ENCODE measurements around the gene GBP3. TPM values are rescaled to one million over a fixed set of nuclear protein-coding genes. Genes with fewer than 3 reads are reported as not detected.
"Not testable (repeated sequence)": the region's sequence is repeated elsewhere in the genome, so short reads cannot be mapped to it uniquely, and the experiment has no call there.

GBP3 gene
- total RNA-seq, 2 experiments from 2014 or later, result 4.5 to 5.7 TPM

DNA sequence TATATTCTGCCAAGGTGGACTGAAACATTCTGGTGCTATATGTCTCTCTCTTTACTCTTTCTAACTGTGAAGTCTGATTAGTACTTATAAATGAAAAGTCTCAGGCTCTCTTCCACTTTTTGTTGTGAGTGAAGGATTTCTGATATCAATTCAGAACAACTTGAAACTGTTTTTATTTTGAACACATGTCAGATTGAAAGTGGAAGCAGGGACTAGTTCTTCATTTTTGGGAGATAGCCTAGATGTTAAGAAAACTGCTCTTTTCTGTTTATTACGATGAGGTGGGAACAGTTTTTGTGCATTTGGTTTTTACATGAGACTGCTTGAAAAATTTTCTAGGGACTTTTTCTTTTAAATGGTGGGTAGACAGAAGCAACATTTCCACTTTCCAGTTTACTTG is 14.5 kb upstream of the GBP3 start:
- peaks cover 7% of the 10 kb centered on the region for H3K9me3 Mint-ChIP-seq
- peaks cover 16% of the 10 kb centered on the region for H3K36me3 Mint-ChIP-seq
- H3K4me1 Mint-ChIP-seq (ENCODE audit: low read depth), result peaks cover 57% of the 10 kb centered on the region
- intact Hi-C loops (cut with micrococcal nuclease), result no loop called here
- CTCF ChIA-PET, result no interaction called here
- H3K27ac Mint-ChIP-seq, result no peak overlapping the region
- H3K27me3 Mint-ChIP-seq, result peaks cover 13% of the 10 kb centered on the region
- POLR2A ChIA-PET, result no interaction called here
- H3K4me3 Mint-ChIP-seq, result no peak overlapping the region
- no peak for DNase-seq

DNA sequence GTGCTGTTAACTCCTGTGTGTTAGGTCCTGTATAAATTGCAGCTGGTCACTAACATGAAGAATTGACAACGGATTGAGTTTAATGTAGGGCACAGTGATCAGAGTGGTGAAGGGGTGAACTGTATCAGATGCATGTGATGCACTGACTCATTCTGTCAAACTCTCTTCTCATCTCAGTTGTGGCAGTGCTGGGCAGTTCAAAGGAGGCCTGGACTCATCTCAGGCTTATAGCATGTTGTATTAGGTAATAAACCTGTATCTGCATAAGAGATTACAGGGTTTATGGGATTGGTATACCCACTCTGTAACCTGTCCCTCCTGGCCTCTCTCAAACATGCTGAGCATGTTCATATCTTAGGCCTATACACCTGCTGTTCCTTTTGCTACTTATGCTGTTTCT is 12.4 kb upstream of the GBP3 start:
- intact Hi-C loops (cut with micrococcal nuclease), result no loop called here
- Mint-ChIP-seq H3K9me3 (peaks cover 15% of the 10 kb centered on the region), H3K27ac (no peak overlapping the region), H3K4me3 (no peak overlapping the region), H3K36me3 (peaks cover 14% of the 10 kb centered on the region), H3K27me3 (peaks cover 15% of the 10 kb centered on the region), H3K4me1 (ENCODE audit: low read depth) (peaks cover 52% of the 10 kb centered on the region)
- ChIA-PET POLR2A (interaction anchor here (1.1 kb wide), 1 partner anchor 11 kb away, joined by 4 read pairs; no protein-coding TSS in a partner anchor), CTCF (no interaction called here)
- DNase-seq, result no peak

DNA sequence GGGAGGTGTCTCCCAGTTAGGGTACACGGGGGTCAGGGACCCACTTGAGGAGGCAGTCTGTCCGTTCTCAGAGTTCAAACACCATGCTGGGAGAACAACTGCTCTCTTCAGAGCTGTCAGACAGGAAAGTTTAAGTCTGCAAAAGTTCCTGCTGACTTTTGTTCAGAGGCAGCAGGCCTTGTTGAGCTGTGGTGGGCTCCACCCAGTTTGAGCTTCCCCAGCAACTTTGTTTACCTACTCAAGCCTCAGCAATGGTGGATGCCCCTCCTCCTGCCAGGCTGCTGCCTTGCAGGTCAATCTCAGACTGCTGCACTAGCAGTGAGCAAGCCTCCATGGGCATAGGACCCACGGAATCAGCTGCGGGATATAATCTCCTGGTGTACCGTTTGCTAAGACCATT is 11.3 kb upstream of the GBP3 start:
- POLR2A ChIA-PET, result interaction anchor here (1.1 kb wide), 1 partner anchor 12 kb away, joined by 4 read pairs; no protein-coding TSS in a partner anchor
- H3K4me3 Mint-ChIP-seq; DNase-seq; intact Hi-C loops (cut with micrococcal nuclease); H3K27ac Mint-ChIP-seq; H3K27me3 Mint-ChIP-seq; CTCF ChIA-PET: not testable (repeated sequence)
- H3K9me3 Mint-ChIP-seq, result peaks cover 19% of the 10 kb centered on the region
- peaks cover 52% of the 10 kb centered on the region for H3K4me1 Mint-ChIP-seq (ENCODE audit: low read depth)
- H3K36me3 Mint-ChIP-seq, result peaks cover 12% of the 10 kb centered on the region

DNA sequence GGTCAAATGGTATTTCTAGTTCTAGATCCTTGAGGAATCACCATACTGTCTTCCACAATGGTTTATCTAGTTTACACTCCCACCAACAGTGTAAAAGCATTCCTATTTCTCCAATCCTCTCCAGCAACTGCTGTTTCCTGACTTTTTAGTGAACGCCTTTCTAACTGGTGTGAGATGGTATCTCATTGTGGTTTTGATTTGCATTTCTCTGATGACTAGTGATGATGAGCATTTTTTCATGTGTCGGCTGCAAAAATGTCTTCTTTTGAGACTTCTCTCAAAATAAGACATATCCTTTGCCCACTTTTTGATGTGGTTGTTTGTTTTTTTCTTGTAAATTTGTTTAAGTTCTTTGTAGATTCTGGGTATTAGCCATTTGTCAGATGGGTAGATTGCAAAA is 6.4 kb upstream of the GBP3 start:
- H3K27ac Mint-ChIP-seq, DNase-seq, POLR2A ChIA-PET, H3K27me3 Mint-ChIP-seq, H3K4me3 Mint-ChIP-seq: not testable (repeated sequence)
- intact Hi-C loops (cut with micrococcal nuclease), result loop anchor here (1.0 kb wide), 1 partner anchor 12 kb away; no protein-coding TSS in a partner anchor
- H3K36me3 Mint-ChIP-seq, result peaks cover 19% of the 10 kb centered on the region
- peaks cover 29% of the 10 kb centered on the region for H3K9me3 Mint-ChIP-seq
- peaks cover 35% of the 10 kb centered on the region for H3K4me1 Mint-ChIP-seq (ENCODE audit: low read depth)
- CTCF ChIA-PET, result interaction anchor here (0.6 kb wide), 1 partner anchor 18 kb away, joined by 4 read pairs; no protein-coding TSS in a partner anchor

DNA sequence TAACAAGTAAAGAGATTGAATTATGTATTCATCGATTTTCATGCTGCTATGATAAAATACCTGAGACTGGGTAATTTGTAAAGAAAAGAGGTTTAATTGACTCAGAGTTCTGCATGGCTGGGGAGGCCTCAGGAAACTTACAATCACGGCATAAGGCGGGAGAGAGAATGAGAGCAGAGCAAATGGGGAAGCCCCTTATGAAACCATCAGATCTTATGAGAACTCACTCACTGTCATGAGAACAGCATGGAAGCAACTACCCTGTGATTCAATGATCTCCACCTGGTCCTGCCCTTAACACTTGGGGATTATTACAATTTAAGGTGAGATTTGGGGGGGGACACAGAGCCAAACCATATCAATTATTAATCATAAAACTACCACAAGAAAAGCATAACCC is 3.3 kb upstream of the GBP3 start:
- intact Hi-C loops (cut with micrococcal nuclease), result no loop called here
- ChIA-PET POLR2A (no interaction called here), CTCF (no interaction called here)
- Mint-ChIP-seq H3K9me3 (peaks cover 21% of the 10 kb centered on the region), H3K27ac (no peak overlapping the region), H3K36me3 (peaks cover 9% of the 10 kb centered on the region), H3K4me3 (no peak overlapping the region), H3K27me3 (peaks cover 7% of the 10 kb centered on the region), H3K4me1 (ENCODE audit: low read depth) (peaks cover 43% of the 10 kb centered on the region)
- DNase-seq, result peak; percentile 28

DNA sequence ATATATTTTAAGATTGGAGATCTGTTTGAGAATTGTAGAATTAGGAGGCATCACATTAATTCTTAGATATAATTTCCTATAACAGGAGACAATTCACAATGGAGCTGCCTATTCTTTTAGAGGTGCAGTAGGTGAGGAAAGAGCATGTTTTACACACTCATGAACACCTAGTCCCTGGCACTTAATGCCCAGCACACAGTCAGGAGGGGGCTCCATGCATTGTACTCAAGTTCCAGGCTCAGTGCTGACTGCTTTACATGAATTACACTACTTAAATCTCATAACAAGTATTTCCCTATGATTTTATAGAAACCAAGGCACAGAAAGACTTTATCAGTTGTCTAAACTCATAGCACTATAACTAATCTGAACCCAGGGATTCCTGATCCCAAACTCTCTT is 360 bp upstream of the GBP3 start:
- Mint-ChIP-seq H3K36me3 (peaks cover 22% of the 10 kb centered on the region), H3K4me3 (peak overlapping the region; percentile 76), H3K27ac (peak overlapping the region; percentile 69), H3K4me1 (ENCODE audit: low read depth) (peaks cover 47% of the 10 kb centered on the region), H3K9me3 (peaks cover 10% of the 10 kb centered on the region), H3K27me3 (peaks cover 5% of the 10 kb centered on the region)
- ChIA-PET POLR2A (interaction anchor here (1.0 to 2.1 kb wide), 5 partner anchors 18 to 462 kb away, joined by 3 to 8 read pairs (median 6); partner anchors contain the start of gene GBP2), CTCF (interaction anchor here (1.0 to 2.0 kb wide), 4 partner anchors 18 to 335 kb away, joined by 3 to 10 read pairs (median 6); partner anchors contain the start of gene GBP1)
- intact Hi-C loops (cut with micrococcal nuclease), result loop anchor here (2.0 kb wide), 1 partner anchor 40 kb away; no protein-coding TSS in a partner anchor
- no peak for DNase-seq

DNA sequence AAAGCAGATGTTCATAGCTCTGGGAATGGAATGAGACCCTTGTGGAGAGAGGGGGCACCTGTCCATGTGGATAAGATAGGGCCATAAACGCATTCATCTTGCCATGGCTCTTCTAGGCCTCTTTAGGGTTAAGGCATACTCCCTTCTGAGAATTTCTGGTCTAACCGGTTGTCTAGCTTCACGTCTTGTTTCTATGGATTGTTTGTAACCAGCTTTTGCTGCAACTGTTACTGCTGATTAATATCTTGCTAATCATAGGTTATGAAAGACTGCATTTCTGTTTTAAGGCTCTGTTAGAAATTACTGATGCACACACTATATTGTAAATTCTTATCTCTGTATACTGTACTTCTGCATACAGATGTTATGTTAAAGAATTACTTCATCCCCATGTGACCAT is 4.3 kb downstream of the GBP3 start:
- H3K27me3 Mint-ChIP-seq; POLR2A ChIA-PET; DNase-seq; H3K4me3 Mint-ChIP-seq; H3K27ac Mint-ChIP-seq; intact Hi-C loops (cut with micrococcal nuclease); H3K9me3 Mint-ChIP-seq: not testable (repeated sequence)
- Mint-ChIP-seq H3K36me3 (peaks cover 44% of the 10 kb centered on the region), H3K4me1 (ENCODE audit: low read depth) (peaks cover 65% of the 10 kb centered on the region)
- CTCF ChIA-PET, result interaction anchor here (0.8 kb wide), 1 partner anchor 19 kb away, joined by 3 read pairs; no protein-coding TSS in a partner anchor

DNA sequence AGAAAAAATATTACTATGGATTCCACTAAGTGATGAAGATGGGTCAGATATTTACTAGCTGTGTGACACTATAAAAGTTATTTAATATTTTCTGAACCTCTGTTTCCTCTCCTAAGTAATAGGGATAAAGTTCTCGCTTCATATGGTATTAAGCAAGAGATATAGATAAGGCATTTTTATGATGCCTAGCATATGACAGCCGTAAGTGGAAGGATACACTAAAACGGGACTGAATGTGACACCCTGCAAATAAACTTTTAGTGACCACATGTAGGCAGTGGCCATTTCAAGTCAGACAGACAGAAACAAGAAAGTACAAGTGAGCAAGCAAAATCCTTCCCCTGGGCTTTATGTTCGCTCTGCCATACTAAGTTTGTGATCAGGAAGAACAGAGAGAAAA is 14.2 kb downstream of the GBP3 start:
- Mint-ChIP-seq H3K9me3 (peaks cover 5% of the 10 kb centered on the region), H3K27ac (no peak overlapping the region), H3K27me3 (no peaks in the 10 kb centered on the region), H3K4me3 (no peak overlapping the region), H3K4me1 (ENCODE audit: low read depth) (peaks cover 7% of the 10 kb centered on the region), H3K36me3 (peaks cover 58% of the 10 kb centered on the region)
- no peak for DNase-seq
- CTCF ChIA-PET, result no interaction called here
- intact Hi-C loops (cut with micrococcal nuclease), result no loop called here
- POLR2A ChIA-PET, result no interaction called here

DNA sequence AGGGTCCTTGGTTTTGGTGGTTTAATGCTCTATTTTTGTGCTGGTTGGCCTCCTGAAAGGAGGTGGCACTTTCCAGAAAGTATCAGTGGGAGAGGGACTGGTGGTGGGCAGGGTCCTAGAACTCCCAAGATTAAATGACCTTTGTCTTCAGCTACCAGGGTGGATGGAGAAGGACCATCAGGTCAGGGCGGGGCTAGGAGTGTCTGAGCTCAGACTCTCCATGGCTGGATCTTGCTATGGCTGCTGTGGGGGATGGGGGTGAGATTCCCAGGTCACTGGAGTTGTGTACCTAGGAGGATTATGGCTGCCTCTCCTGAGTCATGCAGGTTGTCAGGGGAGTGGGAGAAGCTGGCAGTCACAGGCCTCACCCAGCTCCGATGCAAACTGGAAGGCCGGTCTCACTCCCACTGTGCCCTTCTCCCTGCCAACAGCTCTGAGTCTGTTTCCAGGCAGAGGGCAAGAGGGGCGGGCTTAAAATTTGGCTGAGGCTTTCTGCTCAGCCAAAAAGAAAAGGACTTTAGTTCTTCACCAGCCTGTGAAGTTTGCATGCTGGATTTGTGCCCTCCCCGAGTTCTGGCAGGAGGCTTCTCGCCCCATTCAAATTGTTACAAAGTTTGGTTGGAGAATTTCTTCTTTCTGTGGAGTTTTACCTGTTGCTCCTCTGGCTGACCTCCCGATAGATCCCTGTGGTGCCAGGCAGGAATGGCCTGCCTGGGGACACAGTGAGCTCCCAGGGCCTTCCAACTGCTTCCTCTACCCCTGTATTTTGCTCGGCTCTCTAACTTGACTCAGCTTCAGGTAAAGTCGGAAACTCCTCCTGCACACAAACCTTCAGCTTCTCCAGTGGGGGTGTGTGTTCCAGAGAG is 17.1 kb downstream of the GBP3 start:
- ChIA-PET CTCF (no interaction called here), POLR2A (no interaction called here)
- H3K9me3 Mint-ChIP-seq, result peaks cover 10% of the 10 kb centered on the region

DNA sequence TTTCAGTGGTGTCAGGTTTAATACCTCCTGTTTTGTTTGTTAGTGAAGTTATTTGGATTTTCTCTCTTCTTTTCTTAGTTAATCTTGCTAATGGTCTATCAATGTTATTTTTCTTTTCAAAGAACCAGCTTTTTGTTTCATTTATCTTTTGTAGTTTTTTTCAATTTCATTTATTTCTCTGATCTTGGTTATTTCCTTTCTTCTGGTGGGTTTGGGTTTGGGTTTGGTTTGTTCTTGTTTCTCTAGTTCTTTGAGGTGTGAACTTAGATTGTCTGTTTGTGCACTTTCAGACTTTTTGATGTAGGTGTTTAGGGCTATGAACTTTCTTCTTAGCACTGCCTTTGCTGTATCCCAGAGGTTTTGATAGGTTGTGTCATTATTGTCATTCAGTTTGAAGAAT is 20.5 kb downstream of the GBP3 start:
- H3K27me3 Mint-ChIP-seq; H3K27ac Mint-ChIP-seq; intact Hi-C loops (cut with micrococcal nuclease); POLR2A ChIA-PET; DNase-seq; H3K4me3 Mint-ChIP-seq: not testable (repeated sequence)
- Mint-ChIP-seq H3K9me3 (peaks cover 10% of the 10 kb centered on the region), H3K36me3 (peaks cover 28% of the 10 kb centered on the region), H3K4me1 (ENCODE audit: low read depth) (peaks cover 31% of the 10 kb centered on the region)
- CTCF ChIA-PET, result interaction anchor here (1.1 to 3.8 kb wide), 4 partner anchors 19 to 451 kb away, joined by 3 to 22 read pairs (median 4); no protein-coding TSS in a partner anchor

More for the DNA sequence above, 17.1 kb downstream of the GBP3 start:
- H3K27me3 Mint-ChIP-seq, result no peaks in the 10 kb centered on the region
- DNase-seq, result no peak
- intact Hi-C loops (cut with micrococcal nuclease), result no loop called here
- H3K4me3 Mint-ChIP-seq, result no peak overlapping the region
- H3K27ac Mint-ChIP-seq, result no peak overlapping the region
- peaks cover 49% of the 10 kb centered on the region for H3K36me3 Mint-ChIP-seq
- H3K4me1 Mint-ChIP-seq (ENCODE audit: low read depth), result peaks cover 30% of the 10 kb centered on the region

DNA sequence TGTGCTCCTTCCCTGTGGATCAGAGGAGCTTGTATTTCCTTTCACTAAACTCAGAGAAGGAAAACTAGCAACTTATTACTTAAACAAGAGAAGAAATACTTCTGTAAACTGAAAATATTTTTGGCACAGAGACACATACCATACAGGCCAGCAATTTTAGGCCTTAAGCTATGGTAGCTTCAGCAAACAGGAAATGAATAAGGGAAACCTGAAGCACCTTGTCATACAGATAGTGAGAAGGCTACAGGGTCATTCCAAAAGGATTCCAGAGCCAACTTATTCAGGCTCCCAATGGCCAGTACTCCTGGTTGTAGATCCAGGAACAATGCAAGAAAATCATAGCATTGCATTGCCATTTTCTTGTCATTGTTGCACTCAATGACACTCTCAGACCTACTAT is 21.2 kb downstream of the GBP3 start:
- H3K36me3 Mint-ChIP-seq, result peaks cover 26% of the 10 kb centered on the region
- intact Hi-C loops (cut with micrococcal nuclease), result no loop called here
- DNase-seq, result no peak
- no peaks in the 10 kb centered on the region for H3K27me3 Mint-ChIP-seq
- H3K27ac Mint-ChIP-seq, result no peak overlapping the region
- CTCF ChIA-PET, result interaction anchor here (0.6 to 4.6 kb wide), 8 partner anchors 18 to 452 kb away, joined by 3 to 41 read pairs (median 8); partner anchors contain the start of gene GBP4
- no peak overlapping the region for H3K4me3 Mint-ChIP-seq
- H3K9me3 Mint-ChIP-seq, result peaks cover 10% of the 10 kb centered on the region
- H3K4me1 Mint-ChIP-seq (ENCODE audit: low read depth), result peaks cover 32% of the 10 kb centered on the region
- POLR2A ChIA-PET, result interaction anchor here (0.8 kb wide), 1 partner anchor 259 kb away, joined by 3 read pairs; no protein-coding TSS in a partner anchor

DNA sequence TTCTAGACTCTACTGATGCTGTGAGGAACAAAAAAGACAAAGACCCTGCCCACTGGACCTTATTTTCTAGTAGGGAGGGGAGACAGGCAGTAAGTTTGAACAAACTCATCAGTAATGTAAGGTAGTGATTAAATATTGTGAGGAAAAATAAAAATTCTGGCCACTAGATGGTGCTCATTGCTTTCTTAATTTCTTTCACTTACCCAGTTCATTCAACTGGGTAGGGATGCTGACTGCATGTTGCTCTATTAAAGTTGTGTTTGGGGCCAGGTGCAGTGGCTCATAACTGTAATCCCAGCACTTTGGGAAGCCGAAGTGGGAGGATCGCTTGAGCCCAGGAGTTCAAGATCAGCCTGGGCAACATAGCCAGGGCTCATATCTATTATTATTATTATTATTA is 23.9 kb downstream of the GBP3 start:
- Mint-ChIP-seq H3K9me3 (peaks cover 5% of the 10 kb centered on the region), H3K4me3 (no peak overlapping the region), H3K4me1 (ENCODE audit: low read depth) (peaks cover 27% of the 10 kb centered on the region), H3K36me3 (peaks cover 7% of the 10 kb centered on the region), H3K27ac (no peak overlapping the region), H3K27me3 (no peaks in the 10 kb centered on the region)
- CTCF ChIA-PET, result interaction anchor here (0.7 to 4.6 kb wide), 19 partner anchors 8 to 549 kb away, joined by 3 to 41 read pairs (median 5); partner anchors contain the start of gene GBP5
- DNase-seq, result no peak
- intact Hi-C loops (cut with micrococcal nuclease), result loop anchor here (1.0 kb wide), 5 partner anchors 278 to 457 kb away; no protein-coding TSS in a partner anchor
- POLR2A ChIA-PET, result no interaction called here
